NCI-H128 (cell line): ENCODE data around the gene P3H1.
"Not testable (repeated sequence)": the region's sequence is repeated elsewhere in the genome, so short reads cannot be mapped to it uniquely, and the experiment has no call there.

Experiments
- DNase-seq: peaks from one replicate; lab custom pipeline; 2025; ENCODE audit not compliant: unreplicated experiment; lab: John Stamatoyannopoulos, UW

Gene P3H1

DNA sequence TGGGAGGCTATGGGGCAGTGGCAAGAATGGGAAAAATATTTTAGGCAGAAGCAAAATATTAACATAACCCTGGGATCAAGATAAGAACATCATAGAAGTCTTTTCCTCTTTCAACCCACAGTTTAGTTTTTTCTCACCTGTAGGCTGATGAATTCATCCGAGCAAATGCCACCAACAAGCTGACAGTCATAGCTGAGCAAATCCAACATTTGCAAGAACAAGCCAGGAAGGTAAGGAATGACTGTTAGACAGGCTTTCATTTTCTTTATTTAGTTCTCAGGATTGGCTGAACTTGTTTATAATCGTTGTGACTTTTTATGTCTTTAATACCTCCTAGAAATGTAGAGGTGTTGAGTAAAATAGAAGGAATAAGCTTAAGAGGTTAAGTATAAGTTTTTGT, 6.6 kb upstream of the P3H1 start:
- DNase-seq, result no peak

- DNase-seq, result no peak
These were observed 3.0 kb upstream of the P3H1 start for GRCh38 chr1:42769811-42770210.

GRCh38 chr1:42768172-42768571, 1.3 kb upstream of the P3H1 start:
- DNase-seq, result no peak

DNA sequence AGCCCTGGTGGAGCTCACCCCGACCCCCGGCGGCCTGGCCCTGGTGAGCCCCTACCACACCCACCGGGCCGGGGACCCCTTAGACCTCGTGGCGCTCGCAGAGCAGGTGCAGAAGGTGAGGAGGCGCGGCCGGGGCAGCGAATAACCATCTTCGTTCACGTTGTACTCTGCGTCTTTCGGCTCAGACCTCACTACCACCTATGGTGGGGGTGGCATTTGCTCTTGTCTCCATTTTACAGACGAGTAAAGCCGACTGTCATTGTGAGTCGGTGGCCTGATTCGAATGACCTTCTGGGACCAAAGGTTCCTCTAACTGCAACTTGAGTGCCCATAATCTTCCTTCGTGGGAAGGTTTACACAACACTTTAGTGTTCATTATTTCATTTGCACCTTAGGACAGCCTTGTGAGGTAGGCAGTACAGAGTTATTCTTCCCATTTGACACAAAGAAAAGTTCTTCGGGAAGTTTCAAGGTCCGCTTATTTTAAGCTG, 727 bp upstream of the P3H1 start:
- DNase-seq, result no peak

DNA sequence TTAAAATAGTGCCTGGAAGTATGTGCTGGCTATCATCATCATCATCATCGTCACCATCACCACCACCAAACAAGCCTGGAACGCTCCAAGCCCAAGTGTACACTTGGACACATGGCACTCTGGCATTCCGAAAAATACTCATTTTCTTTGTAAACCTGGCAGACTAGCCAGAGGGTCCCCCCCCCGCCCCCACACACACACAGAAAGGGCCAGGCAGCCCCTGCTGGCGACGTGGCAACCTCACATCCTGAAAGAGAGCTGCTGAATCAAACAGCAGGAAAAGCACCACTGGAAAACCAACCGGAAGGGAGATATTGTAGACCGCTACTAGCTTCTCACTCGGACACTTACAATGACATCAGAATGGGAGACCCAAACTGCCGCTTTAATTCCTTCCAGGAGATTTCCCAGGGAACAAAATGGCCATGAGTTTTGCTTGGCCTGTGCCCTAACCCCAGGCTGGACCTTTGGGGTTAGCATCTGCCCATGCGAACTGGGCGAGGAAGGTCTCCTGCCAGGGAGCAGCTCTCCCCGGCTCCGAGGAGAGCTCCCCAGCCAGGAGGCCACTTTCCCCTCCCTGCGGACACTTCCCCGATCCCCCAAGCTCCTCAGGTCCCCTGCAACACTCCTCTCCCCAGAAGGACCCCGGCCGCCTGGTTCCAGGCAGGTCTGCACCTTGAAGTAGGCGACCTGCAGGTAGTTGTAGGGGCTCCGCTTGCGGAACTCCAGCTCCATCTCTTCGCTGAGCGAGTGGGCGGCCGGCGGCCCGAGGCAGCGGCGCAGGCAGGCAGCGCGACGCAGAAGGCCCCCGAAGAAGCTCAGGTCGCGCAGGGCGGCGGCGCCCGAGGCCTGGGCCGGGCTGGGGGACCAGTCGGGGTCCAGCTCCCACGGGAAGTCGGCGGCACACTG, 742 bp downstream of the P3H1 start:
- no peak for DNase-seq

- DNase-seq, result no peak
These were observed 1.6 kb downstream of the P3H1 start for GRCh38 chr1:42765269-42765668.

GRCh38 chr1:42762269-42762668, 4.6 kb downstream of the P3H1 start:
- DNase-seq, result no peak

- no peak for DNase-seq
These were observed 5.3 kb downstream of the P3H1 start for GRCh38 chr1:42761567-42761966.

- no peak for DNase-seq
These were observed 7.7 kb downstream of the P3H1 start for GRCh38 chr1:42759114-42759513.

GRCh38 chr1:42758641-42759040, 8.2 kb downstream of the P3H1 start:
- DNase-seq, result no peak

DNA sequence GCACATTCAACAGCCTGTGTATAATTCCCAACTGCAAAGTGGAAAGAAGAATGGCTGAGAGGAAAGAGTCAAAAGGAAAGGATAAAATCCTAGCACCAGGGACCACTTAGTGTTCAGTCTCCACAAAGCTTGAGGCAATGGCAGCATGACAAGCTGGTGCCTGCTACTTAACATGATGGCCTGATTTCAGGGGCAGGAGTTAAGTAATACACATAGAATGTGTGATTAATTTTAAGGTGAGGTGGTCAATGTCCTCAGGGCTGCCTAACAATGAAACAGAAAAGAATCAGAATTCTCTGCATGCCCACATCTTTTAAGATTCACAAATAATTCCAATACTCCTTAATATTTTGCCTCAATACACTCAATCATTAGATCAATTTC, 8.9 kb downstream of the P3H1 start:
- no peak for DNase-seq

DNA sequence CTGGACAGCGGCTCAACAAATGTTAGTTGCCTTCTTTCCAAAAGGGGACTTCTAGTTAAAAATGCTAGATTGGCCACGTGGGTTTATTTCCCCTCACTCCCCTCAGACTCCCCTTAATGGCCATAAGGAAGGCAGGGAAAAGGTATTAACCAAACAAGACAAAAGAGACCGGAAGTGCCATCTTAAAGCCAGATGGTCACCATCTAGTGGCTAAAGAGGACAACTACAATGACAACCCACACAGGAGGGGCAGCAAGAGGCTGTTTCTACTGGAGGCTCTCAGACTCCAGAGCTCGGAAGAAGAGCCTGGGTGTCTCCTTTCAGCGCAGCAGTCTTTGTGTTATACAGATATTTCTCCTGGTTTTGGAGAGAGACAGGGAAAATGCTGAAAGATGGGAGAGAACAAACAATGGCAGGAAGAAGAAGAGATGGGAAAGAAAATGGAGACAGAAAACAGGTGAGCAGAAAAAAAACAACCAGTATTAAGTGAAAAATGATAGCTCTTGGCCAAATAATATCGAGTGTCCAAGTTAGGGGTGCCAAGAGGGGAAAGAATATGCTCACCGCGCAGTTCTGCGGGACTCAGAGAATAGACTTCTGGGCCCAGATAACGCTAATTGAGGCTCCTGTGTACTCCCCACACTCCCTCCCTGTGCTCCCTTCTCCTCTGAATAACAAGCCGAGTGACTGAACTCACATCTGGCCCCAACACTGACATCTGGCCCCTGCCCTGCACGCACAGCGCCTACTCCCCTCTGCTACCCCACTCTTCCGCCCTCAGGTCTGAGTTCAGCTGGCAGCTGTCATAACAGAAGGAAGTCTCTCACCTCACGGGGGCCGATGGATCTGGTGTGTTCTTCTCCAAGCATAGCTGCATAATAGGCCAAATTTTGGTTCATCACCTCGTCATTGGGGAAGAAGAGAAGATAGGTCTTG, 9.6 kb downstream of the P3H1 start:
- peak; percentile 8 for DNase-seq

- no peak for DNase-seq
These were observed 13.8 kb downstream of the P3H1 start for GRCh38 chr1:42753070-42753469.

DNA sequence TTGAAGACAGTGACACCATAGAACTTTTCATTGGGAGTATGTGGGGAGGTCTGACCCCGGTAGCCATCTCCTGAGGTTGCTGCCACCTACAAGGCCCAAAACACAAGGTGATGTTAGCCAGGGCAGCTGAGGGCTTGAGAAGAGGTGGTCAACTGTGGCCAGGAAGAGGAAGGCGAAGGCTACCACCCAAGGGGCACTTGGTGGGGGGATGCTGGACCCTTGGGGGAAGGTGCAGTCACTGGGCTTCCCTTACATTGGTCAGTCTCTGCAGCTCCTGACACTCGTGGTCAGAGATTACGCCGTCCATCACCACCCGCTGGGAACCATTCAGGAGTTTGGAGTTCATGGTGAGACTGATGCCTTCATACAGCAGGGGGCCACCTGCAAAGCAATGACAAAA, 14.5 kb downstream of the P3H1 start:
- DNase-seq, result no peak

DNA sequence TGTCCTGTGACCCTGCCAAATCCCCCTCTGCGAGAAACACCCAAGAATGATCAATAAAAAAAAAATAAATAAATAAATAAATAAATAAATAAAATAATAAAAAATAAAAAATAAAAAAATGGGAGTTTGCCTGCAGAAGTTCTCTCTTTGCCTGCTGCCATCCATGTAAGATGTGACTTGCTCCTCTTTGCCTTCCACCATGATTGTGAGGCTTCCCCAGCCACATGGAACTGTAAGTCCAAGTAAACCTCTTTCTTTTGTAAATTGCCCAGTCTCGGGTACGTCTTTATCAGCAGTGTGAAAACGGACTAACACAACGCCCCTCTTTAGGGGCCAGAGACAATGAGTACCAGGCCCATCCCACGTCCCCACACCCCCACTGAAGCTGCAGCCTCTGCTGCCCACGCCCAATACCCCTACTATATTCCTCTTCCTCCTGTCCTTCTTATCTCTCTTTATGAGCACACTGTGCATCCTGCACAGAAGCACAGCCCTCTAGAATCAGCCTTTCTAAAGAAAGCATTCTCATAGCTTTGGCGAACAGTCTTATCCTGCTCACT, 15.2 kb downstream of the P3H1 start:
- DNase-seq, result not testable (repeated sequence)

DNA sequence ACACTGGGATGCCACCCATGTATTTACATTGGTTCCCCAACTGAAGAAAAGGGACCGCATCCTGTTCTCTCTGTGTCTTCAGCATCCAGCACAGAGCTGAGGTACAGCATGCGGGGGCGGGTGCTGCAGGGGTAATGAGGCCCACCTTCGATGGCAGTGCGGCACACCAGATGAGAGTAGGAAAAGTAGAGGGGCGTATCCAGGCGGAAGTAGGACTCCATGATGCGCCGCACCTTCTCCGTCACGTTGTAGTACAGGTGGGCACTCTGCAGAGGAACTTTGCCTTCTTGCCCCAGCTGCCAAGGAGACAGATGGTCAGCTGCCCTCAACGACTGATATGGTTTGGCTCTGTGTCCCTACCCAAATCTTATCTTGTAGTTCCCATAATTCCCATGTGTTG, 16.8 kb downstream of the P3H1 start:
- DNase-seq, result no peak

DNA sequence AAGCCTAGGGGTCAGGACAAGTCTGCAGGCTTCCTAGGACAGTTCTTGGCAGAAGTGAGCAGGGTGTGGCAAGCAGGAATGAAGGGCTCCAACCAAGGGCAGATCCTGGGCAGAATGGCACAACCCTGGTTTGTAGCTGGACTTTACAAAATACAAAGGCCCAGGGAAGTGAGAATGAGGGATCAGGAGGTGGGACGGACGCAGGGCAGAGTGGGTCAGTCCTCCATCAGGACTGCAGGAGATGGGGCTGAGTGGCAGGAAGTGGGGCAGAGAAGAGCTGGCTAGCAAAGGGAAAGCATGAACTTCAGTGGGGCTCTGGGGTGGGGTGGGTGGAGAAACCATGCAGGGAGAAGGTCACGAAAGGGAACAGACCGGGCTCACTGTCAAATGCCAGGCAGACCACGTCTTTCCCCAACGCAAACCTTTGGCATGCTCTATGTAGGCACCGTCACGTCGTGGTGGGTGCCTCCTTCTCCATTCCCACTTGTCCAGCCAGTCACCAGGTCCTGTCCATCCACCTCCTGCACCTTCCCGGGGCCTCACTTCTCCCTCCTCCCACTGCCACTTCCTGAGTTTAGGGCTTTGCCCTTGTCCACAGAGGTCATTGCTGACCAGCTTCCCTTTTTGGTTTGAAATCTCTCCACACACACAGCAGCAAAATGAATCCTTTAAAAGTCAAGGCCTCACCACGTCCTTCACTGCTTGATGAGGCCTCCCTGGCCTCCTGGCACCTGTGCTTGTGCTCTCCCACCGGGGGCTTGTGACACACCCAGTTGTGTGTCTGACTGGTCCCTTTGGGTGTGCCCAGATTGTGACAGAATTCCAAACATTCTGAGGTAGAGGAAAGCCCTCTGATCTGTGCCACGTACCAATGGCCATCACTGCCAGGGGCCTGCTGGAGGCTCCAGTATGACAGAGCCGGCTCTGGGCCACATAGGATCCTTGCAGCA, 18.1 kb downstream of the P3H1 start:
- no peak for DNase-seq

DNA sequence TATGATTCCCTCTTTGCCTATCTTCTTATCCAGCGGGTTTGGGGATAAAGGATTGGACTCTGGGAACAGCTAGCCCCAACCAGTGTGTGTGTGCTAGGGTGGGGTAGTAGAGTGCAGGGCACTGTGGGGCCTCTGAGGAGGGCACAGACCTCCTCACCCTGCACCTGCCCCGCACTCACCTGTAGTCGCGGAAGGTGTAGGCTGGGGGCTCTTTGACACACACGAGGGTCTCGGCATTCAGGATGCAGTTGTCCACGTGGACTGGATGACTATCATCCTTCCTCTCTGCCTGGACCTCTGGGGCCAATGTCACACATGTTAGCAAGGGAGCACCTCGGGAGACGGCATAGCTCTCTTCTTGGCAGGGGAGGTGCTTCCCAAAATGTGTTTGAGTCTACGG, 18.8 kb downstream of the P3H1 start:
- no peak for DNase-seq

DNA sequence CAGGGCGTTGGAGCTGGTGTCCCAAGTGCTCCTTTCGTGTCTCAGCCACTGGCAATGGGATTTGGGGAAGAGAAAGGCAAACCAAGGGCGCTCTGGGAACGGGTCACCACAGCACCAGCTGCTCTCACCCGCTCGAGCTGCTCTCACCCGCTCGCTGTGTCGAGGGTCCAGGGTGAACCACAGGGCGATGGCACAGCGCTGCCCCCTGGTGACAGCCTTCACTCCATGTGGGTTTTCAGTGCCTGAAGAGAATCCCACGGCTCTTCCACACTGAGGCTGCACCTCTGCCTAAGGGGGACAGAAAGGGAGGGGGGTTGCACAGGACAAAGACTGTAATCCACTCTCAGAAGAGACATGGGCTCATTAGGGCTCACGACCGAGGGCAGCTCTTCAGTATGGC, 19.7 kb downstream of the P3H1 start:
- DNase-seq, result no peak

DNA sequence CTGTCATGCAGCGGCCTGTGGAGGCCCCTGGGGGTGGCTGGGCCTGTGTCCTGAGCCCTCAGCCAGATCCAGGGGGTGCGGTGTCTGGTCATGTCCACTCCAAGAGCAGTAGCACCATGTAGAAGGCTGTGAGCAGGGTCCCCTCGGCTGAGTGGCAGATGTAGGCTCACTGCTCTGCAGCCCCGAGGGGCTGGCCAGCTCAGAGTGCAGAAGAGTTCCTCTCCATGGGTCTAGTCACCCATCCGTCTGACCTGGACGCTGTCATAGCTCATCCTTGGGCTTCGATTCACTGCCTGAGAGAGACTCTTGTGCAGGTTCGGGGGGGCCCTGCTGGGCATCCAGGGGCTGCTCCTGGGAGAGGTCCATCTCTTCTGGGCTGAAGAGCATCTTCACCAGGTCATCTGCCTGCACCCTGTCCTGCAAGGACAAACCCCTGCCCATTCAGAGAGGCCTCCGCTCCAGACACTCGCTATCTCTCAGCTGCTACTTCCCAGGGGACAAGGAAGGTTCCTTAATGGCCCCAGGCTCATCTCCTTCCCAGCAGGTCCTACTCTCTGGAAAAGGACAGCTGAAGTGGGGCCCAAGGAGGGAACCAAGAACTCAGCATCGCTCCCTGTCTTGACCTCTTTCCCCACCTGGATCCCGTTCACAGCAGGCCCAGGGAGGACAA, 20.3 kb downstream of the P3H1 start:
- DNase-seq, result no peak
